NCI-H82 (cell line): ENCODE measurements around the gene SDC3.

Source experiments
- DNase-seq: peaks from one replicate; lab custom pipeline; 2025; lab: John Stamatoyannopoulos, UW

SDC3 gene

GRCh38 chr1:30904962-30905335 is 3.6 kb downstream of the SDC3 start:
- no peak for DNase-seq

- no peak for DNase-seq
These were observed 4.2 kb downstream of the SDC3 start for GRCh38 chr1:30904191-30904961.

GRCh38 chr1:30903343-30904034 is 5.1 kb downstream of the SDC3 start:
- no peak for DNase-seq

GRCh38 chr1:30902593-30903290 is 5.8 kb downstream of the SDC3 start:
- DNase-seq = no peak

GRCh38 chr1:30901798-30902581 is 6.6 kb downstream of the SDC3 start:
- DNase-seq = no peak

- DNase-seq = no peak
These were observed 7.5 kb downstream of the SDC3 start for GRCh38 chr1:30900931-30901560.

- no peak for DNase-seq
These were observed 8.1 kb downstream of the SDC3 start for GRCh38 chr1:30900486-30900885.

- DNase-seq = no peak
These were observed 8.8 kb downstream of the SDC3 start for GRCh38 chr1:30899577-30900389.

- DNase-seq = no peak
These were observed 10.3 kb downstream of the SDC3 start for GRCh38 chr1:30898031-30898815.

- DNase-seq = no peak
These were observed 11.7 kb downstream of the SDC3 start for GRCh38 chr1:30896905-30897304.

- no peak for DNase-seq
These were observed 12.5 kb downstream of the SDC3 start for GRCh38 chr1:30895944-30896660.

GRCh38 chr1:30895382-30895943 is 13.1 kb downstream of the SDC3 start:
- DNase-seq = no peak

GRCh38 chr1:30894508-30894973 is 14.0 kb downstream of the SDC3 start:
- no peak for DNase-seq

- peak; percentile 74 for DNase-seq
These were observed 14.6 kb downstream of the SDC3 start for GRCh38 chr1:30893776-30894507.

- no peak for DNase-seq
These were observed 15.9 kb downstream of the SDC3 start for GRCh38 chr1:30892671-30893073.

- DNase-seq = no peak
These were observed 17.4 kb downstream of the SDC3 start for GRCh38 chr1:30891227-30891552.

- DNase-seq = no peak
These were observed 17.9 kb downstream of the SDC3 start for GRCh38 chr1:30890502-30891226.

GRCh38 chr1:30889511-30889910 is 19.0 kb downstream of the SDC3 start:
- DNase-seq = no peak
